AG09319 (cell line): Measurements from ENCODE around the gene MLXIPL.
A peak's percentile ranks its signal among the peaks of the same experiment; 100 is the strongest.

Experiments
- DNase-seq: peaks from one replicate; pipeline ENCODE4 v3.0.0-alpha.2; 2010; ENCODE audit warnings: low read depth; ENCODE audit errors: extremely low read depth
- TF ChIP-seq, protein P1 (sequence below): IDR thresholded peaks from 2 replicates; pipeline ENCODE4 v1.5.1; 2011; ENCODE audit warnings: low read depth, mild to moderate bottlenecking, inconsistent platforms, low read length, moderate library complexity

MLXIPL gene

DNA sequence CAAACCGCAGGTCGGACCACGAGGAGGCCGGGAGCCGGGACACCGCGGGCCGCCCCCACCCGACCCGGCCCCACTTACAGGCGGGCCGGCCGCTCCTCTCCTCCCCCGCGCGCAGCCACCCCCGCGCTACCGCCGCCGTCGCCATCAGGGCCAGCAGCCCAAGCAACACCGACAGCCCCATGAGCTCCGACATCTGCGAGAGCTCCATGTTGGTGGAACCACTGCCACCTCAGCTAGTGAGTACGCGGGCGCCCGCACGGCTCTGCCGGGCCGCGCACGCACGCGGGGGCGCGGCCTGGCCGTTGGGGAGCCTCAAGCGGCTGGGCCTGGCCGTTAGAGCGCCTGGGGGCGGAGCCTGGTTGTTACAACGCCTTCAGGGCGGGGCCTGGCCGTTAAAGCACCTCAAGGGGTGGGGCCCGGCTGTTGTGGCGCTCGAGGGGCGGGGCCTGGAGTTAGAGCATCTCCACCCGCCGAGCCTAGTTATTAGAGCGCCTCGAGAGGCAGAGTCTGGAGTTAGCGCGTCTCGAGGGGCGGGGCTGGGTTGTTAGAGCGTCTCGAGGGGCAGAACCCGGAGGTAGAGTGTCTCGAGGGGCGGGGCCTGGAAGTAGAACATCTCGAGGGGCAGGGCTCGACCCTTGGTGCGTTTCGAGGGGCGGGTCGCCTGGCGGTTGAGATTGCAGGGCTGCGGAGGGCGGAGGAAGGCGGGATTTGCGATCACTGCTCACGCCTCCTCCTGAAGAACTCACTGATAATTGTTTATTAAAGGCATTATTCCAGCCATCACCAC lies 45.8 kb downstream of the MLXIPL start, which contains the start of gene TBL2:
TSS of gene TBL2 (minus strand) at position 238 of the 787 bp plus-strand sequence. CDS start at position 208, 30 bp downstream.
- DNase-seq, result peak; percentile 97
- TF ChIP-seq, protein P1, sequence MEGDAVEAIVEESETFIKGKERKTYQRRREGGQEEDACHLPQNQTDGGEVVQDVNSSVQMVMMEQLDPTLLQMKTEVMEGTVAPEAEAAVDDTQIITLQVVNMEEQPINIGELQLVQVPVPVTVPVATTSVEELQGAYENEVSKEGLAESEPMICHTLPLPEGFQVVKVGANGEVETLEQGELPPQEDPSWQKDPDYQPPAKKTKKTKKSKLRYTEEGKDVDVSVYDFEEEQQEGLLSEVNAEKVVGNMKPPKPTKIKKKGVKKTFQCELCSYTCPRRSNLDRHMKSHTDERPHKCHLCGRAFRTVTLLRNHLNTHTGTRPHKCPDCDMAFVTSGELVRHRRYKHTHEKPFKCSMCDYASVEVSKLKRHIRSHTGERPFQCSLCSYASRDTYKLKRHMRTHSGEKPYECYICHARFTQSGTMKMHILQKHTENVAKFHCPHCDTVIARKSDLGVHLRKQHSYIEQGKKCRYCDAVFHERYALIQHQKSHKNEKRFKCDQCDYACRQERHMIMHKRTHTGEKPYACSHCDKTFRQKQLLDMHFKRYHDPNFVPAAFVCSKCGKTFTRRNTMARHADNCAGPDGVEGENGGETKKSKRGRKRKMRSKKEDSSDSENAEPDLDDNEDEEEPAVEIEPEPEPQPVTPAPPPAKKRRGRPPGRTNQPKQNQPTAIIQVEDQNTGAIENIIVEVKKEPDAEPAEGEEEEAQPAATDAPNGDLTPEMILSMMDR, result peak; percentile 17

DNA sequence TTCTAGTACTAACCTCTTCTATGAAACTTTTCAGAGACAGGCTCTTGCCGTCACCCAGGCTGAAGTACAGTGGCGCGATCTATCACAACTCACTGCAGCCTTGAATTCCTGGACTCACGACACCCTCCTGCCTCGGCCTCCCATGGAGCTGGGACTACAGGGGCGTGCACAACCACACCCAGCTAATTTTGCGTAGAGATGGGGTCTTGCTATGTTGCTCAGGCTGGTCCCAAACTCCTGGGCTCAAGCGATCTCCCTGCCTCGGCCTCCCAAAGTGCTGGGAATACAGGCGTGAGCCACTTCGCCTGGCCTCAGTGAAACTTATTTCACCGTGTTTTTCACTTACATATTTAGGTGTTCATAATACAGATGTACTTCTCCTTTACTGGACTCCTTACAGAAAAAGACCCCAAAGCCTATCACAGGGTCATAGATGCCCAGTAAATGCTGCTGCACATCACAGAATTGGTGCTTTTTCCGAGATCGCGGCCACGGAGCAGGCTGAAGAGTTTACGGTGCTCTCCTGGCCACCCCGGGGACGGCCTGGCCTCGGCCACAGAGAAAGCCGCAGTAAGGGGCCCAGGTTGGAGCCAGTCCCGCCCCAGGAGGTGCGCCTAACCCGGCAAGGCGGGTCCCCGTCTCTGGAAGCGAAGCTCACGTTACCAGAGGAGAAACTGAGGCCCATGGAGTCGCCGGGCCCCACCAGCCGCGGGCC lies 46.5 kb downstream of the MLXIPL start:
- TF ChIP-seq, protein P1, result no peak
- DNase-seq, result no peak

DNA sequence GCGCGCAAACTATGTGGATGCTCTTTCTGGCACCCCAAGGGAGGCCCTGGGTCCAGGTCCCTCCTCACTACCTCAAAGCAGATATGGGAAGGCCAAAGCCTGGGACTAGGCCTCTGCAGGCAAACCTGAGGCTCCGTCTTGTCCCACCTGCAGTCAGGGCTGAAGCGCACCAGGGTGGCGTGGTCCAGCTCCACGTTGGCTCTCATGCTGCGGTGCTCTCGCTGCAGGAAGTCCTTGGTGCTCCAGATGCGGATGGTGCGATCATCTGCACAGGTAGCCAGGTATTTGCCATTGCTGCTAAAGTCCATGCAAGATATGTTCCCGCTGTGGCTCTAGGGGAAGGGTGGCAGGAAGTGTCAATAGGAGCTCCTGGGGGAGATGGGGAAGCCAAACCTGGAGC lies 50.5 kb downstream of the MLXIPL start:
- DNase-seq, result no peak
- TF ChIP-seq, protein P1, result no peak

DNA sequence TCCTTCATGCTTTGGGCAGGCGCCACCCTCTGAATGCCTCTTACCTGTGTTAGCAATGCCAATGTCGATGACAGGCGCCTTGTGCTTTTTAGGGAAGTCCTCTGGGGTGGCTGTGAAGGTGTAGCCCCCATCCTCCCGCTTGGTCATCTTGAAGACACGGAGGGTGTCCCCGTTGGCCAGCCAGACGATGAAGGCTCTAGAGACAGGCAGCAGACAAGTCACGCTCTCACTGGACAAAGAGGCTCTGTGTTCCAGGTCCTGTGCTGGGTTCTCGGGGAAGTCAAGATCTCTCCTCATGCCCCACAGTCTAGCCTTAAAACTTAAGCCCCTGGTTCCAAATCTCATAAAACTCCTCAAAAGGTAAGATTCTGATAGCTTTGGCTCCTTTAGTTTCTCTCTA lies 51.0 kb downstream of the MLXIPL start:
- TF ChIP-seq, protein P1, result no peak
- DNase-seq, result no peak

DNA sequence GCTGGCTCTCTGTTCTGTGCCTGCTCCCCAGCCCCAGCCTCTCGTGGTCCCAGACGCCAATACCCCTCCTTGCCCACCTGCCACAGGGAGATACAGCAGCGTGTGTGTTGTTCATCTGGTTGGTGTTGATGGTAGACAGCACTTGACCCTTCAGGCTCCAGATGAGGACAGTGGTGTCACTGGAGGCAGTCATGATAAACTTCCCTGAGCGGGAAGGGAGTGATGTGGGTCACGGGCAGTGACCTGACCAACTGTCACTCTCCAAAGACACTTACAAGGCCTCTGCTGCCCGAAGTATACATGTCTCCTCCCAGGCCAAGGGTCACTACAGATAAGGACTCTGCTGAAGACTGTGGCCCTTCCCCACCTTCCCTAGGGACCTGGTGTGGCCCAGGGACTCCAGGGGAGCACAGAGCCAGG lies 51.5 kb downstream of the MLXIPL start:
- no peak for DNase-seq
- TF ChIP-seq, protein P1, result no peak

DNA sequence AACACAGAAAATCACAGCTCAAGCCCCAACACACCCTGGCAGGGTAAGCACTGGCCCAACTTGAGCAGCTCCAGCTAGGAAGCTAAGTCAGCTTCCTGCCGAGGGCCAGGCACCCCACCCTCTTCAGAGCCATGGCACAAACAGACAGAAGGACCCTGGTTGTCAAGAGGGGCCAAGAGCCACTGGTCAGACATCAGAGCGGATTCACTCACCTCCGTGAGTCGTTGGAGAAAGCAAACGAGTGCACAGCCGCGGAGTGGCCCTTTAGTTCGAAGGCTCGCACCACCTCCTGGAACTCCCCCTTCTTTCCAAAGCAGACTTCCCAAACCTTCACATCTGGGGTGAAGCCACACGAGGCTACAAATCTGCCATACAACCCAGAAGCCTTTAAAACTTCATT lies 53.3 kb downstream of the MLXIPL start:
- no peak for DNase-seq
- TF ChIP-seq, protein P1, result no peak

DNA sequence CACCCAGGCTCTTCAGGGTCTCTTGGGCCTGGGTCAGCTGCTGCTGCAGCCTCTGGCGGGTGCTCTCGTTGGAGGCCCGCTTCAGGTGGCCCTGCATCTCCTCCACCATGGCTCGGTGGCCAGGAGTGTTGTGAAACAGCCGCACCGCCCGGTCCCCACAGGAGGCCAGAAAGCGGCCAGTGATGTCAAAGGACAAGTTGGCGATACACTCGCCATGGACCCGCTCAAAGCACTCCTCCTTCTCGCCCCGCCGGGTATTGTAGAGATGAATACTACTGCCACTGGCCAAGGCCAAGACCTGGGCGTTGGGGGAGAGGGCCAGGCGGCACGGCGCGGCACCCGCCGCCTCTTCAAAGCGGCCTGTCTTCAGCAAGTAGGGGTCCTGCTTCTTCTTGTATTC lies 53.8 kb downstream of the MLXIPL start:
- TF ChIP-seq, protein P1, result no peak
- DNase-seq, result no peak
